Measurements from ENCODE around the gene SAMD1. TPM values are rescaled to one million over a fixed set of nuclear protein-coding genes. Genes with fewer than 3 reads are reported as not detected.
A peak's percentile ranks its signal among the peaks of the same experiment; 100 is the strongest.

The SAMD1 gene
- total and polyA plus RNA-seq, 9 of the 15 experiments (the other 6 are each of a cell fraction or from before 2014, with no cell fraction given) = 2.9 to 96.0 (median 43.5) TPM

- TF ChIP-seq ZNF740 (CRISPR knock-in tag; IDR thresholded peaks at IDR 0.05) (no peak), ZNF740 (tag; IDR thresholded peaks at IDR 0.05) (no peak), E2F1 (CRISPR knock-in tag; IDR thresholded peaks at IDR 0.05) (no peak), FOXJ3 (CRISPR knock-in tag; IDR thresholded peaks at IDR 0.05) (no peak), SMC3 (conservative IDR thresholded peaks at IDR 0.05; ENCODE audit: insufficient read depth, low read depth, low read length) (peak; percentile 38; the same call in 1 of the 2 replicates), ZNF696 (CRISPR knock-in tag; conservative IDR thresholded peaks at IDR 0.05) (no peak), ILF3 (IDR thresholded peaks at IDR 0.05; ENCODE audit: borderline replicate concordance) (no peak), ZNF277 (CRISPR knock-in tag; IDR thresholded peaks at IDR 0.05; ENCODE audit: borderline replicate concordance) (no peak), MAZ (CRISPR knock-in tag; conservative IDR thresholded peaks at IDR 0.05 in 1 of 2, IDR thresholded peaks at IDR 0.05 in 1 of 2) (0 out of 4 replicates have a peak, but pooled peaks of 1 of the 2 experiments have one; percentile 24), ATF3 (IDR thresholded peaks at IDR 0.05) (no peak), ATF3 (CRISPR knock-in tag; conservative IDR thresholded peaks at IDR 0.05) (no peak), ATF7 (IDR thresholded peaks at IDR 0.05) (peak; percentile 17; the same call in 1 of the 2 replicates), GATAD2B (IDR thresholded peaks at IDR 0.05; ENCODE audit: borderline replicate concordance) (no peak), DEAF1 (CRISPR knock-in tag; IDR thresholded peaks at IDR 0.05) (0 out of 2 replicates have a peak, but pooled peaks have one; percentile 24), ZNF217 (CRISPR knock-in tag; IDR thresholded peaks at IDR 0.05) (no peak), KLF16 (IDR thresholded peaks at IDR 0.05) (peak; percentile 48), CHAMP1 (IDR thresholded peaks at IDR 0.05) (0 out of 2 replicates have a peak, but pooled peaks have one; percentile 51), ZNF197 (CRISPR knock-in tag; IDR thresholded peaks at IDR 0.05; ENCODE audit: low read depth) (no peak), CBX1 (IDR thresholded peaks at IDR 0.05; ENCODE audit: low read depth) (no peak)
These were observed 42.0 kb downstream of the SAMD1 start (continued) for GRCh38 chr19:14048443-14049153.
